Heart left ventricle (tissue), 16 donors: ENCODE measurements around the gene ABRAXAS1. TPM values are rescaled to one million over a fixed set of nuclear protein-coding genes. Genes with fewer than 3 reads are reported as not detected.

Experiments used
- ATAC-seq, 4 donors: fragments of 200-7000 bp; cut with Tn5 transposase; one replicate each; pipeline ENCODE4 v1.9.1; 2020 to 2022; ENCODE audit warnings: moderate library complexity in 4 of 4, mild to moderate bottlenecking in 3 of 4, moderate number of reproducible peaks in 1 of 4
- DNase-seq, 5 donors: peaks; one replicate each; pipeline ENCODE4 v3.0.0-alpha.2; 2020
- H3K27ac ChIP-seq, 12 donors: fragments of 200-600 bp; sonication (generic) in 4 of 12; one replicate each; pipeline versions ENCODE4 v1.5.0 to v1.8.0; 2016 to 2022; ENCODE audit warnings: mild to moderate bottlenecking in 2 of 12
- H3K27me3 ChIP-seq, 9 donors: fragments of 200-600 bp; sonication (generic) in 2 of 9; one replicate each; pipeline versions ENCODE4 v1.5.1 to v1.8.0; 2016 to 2022; ENCODE audit warnings: mild to moderate bottlenecking in 3 of 9
- H3K36me3 ChIP-seq, 9 donors: fragments of 200-600 bp; sonication (generic) in 2 of 9; one replicate each; pipeline versions ENCODE4 v1.5.0 to v1.8.0; 2018 to 2022; ENCODE audit warnings: mild to moderate bottlenecking in 2 of 9
- H3K4me1 ChIP-seq, 12 donors: fragments of 200-600 bp; sonication (generic) in 4 of 12; one replicate each; pipeline versions ENCODE4 v1.5.0 to v1.8.0; 2016 to 2022; ENCODE audit warnings: mild to moderate bottlenecking in 3 of 12
- H3K4me3 ChIP-seq, 12 donors: fragments of 200-600 bp; sonication (generic) in 4 of 12; one replicate each; pipeline versions ENCODE4 v1.5.0 to v1.8.0; 2017 to 2022; ENCODE audit warnings: mild to moderate bottlenecking in 9 of 12, moderate library complexity in 4 of 12
- H3K9me3 ChIP-seq, 12 donors: fragments of 200-600 bp; sonication (generic) in 4 of 12; one replicate each; pipeline versions ENCODE4 v1.5.0 to v1.8.0; 2016 to 2022; ENCODE audit warnings: mild to moderate bottlenecking in 1 of 12
- POLR2A ChIP-seq, 2 donors: fragments of 450-650 bp; IDR thresholded peaks; one replicate each; pipeline ENCODE4 v1.6.1; 2017; ENCODE audit warnings: antibody characterized with exemption in 2 of 2, mild to moderate bottlenecking in 2 of 2, moderate library complexity in 2 of 2
- WGBS, 4 donors: extraction: QIAGEN DNeasy Blood & Tissue Kit in 2 of 4; methylation state at CpG; one replicate each; pipeline versions ENCODE4 v1.1.5 to v1.1.7; 2013 to 2018; 5-methylcytosine and 5-hydroxymethylcytosine counted together
- intact Hi-C, 10 donors: fragments of 100-400 bp; cut with DNase I; formaldehyde crosslinking; loops; one replicate each; pipeline versions ENCODE4 v1.11.1 to v1.14.2; 2022
- polyA plus RNA-seq, 2 donors: library from polyadenylated mRNA; stranded (reverse); fragments of 200-250 nt; gene quantifications; one replicate each; pipeline ENCODE4 v1.2.3, GENCODE V29; 2013
- total RNA-seq, 9 donors: library from RNA; depleted of rRNA in 2 of 9; stranded (reverse); fragments of >200 nt in 2 of 9; fragmentation: NEBNext Ultra II Directional in 3 of 9; extraction: Animal tissue kit (Norgen Biotek cat#: 25700) in 3 of 9; gene quantifications; one replicate each; pipeline versions ENCODE4 v1.1.0 to v1.2.4, GENCODE V29; 2016 to 2023
- TF ChIP-seq, protein P1 (sequence below), 12 donors: fragments of 200-600 bp; sonication (generic) in 4 of 12; IDR thresholded peaks; one replicate each; pipeline versions ENCODE4 v1.5.0 to v1.8.0; 2018 to 2022; ENCODE audit warnings: antibody characterized with exemption in 12 of 12, mild to moderate bottlenecking in 5 of 12
- donor health status: ischemic (EF 13 %, LVEDD 7.1; RV severe dilation, severe dysfunction).
- donor health status: healthy with polysubstance abuse.
- donor health status: DM: no; HTN: yes; CAD: no.
- donor health status: DM: no; HTN: no; CAD: no.
- donor health status: ischemic (EF 25% LVEDD 6.9; RV normal size, moderate dysfunction).
- donor health status: ischemic (EF 25% LVEDD 5.7; RV mildly dilated, moderate dysfunction).
- donor health status: healthy.
- donor health status: DM: yes; HTN: yes; CAD: no.
- donor health status: ischemic (EF 35%, LVEDD 5.7; RV mildly dilated, moderate dysfunction).
- donor health status: nonischemic (EF 11% LVEDD 7.7; RV severe dilation, severe dysfunction).
- donor health status: DM: yes; HTN: yes; CAD: no.
- donor health status: PGD.
- donor health status: ischemic (EF 29% LVEDD 5.4; RV normal size, mild dysfunction).
- donor health status: nonischemic (EF 23%, LVEDD 6.1; RV moderate dilation, normal function).

Gene ABRAXAS1
- total and polyA plus RNA-seq, 11 donors = 2.0 to 10.2 (median 7.3) TPM

GRCh38 chr4:83473423-83473822 is 11.5 kb downstream of the ABRAXAS1 start:
- WGBS, 4 donors = 76 to 90% (median 87%) methylated on average over 4 of the region's 4 CpGs
- Histone ChIP-seq H3K36me3 (peaks cover 0 to 77% (median 34%) of the 10 kb centered on the region in 9 donors), H3K27me3 (no peaks in the 10 kb centered on the region), H3K4me1 (no peaks in the 10 kb centered on the region), H3K9me3 (no peaks in the 10 kb centered on the region), H3K27ac (no peak overlapping the region), H3K4me3 (no peak overlapping the region)
- ATAC-seq (no peak), DNase-seq (no peak)
- intact Hi-C loops = no loop called here
- TF ChIP-seq POLR2A (IDR thresholded peaks at IDR 0.05) = no peak
- TF ChIP-seq, protein P1, sequence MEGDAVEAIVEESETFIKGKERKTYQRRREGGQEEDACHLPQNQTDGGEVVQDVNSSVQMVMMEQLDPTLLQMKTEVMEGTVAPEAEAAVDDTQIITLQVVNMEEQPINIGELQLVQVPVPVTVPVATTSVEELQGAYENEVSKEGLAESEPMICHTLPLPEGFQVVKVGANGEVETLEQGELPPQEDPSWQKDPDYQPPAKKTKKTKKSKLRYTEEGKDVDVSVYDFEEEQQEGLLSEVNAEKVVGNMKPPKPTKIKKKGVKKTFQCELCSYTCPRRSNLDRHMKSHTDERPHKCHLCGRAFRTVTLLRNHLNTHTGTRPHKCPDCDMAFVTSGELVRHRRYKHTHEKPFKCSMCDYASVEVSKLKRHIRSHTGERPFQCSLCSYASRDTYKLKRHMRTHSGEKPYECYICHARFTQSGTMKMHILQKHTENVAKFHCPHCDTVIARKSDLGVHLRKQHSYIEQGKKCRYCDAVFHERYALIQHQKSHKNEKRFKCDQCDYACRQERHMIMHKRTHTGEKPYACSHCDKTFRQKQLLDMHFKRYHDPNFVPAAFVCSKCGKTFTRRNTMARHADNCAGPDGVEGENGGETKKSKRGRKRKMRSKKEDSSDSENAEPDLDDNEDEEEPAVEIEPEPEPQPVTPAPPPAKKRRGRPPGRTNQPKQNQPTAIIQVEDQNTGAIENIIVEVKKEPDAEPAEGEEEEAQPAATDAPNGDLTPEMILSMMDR (IDR thresholded peaks at IDR 0.05) = no peak

GRCh38 chr4:83456184-83456501 is 28.8 kb downstream of the ABRAXAS1 start:
- H3K27ac ChIP-seq = peak overlapping the region; percentile 79 to 99 (median 96)
- 0% methylated on average over 7 of the region's 7 CpGs for WGBS, 4 donors
- peaks cover 0 to 29% (median 21%) of the 10 kb centered on the region in 12 donors for H3K4me1 ChIP-seq
- no peaks in the 10 kb centered on the region for H3K27me3 ChIP-seq
- intact Hi-C loops = loop anchor here in 4 of 10 donors (1.0 to 10.0 kb wide), 4 partner anchors 28 to 421 kb away; partner anchors contain the start of genes ABRAXAS1 (in 1 of the 4), COPS4 (in 1 of the 4) and COQ2 (in 1 of the 4)
- ATAC-seq (no peak), DNase-seq (no peak)
- peak overlapping the region; percentile 48 to 92 (median 81) for H3K4me3 ChIP-seq
- H3K9me3 ChIP-seq = no peaks in the 10 kb centered on the region
- peaks cover 0 to 63% (median 59%) of the 10 kb centered on the region in 9 donors for H3K36me3 ChIP-seq
- TF ChIP-seq POLR2A (IDR thresholded peaks at IDR 0.05) = no peak
- TF ChIP-seq, protein P1 (IDR thresholded peaks at IDR 0.05) = no peak

- peaks cover 0 to 57% (median 53%) of the 10 kb centered on the region in 9 donors for H3K36me3 ChIP-seq
- peaks cover 0 to 29% (median 21%) of the 10 kb centered on the region in 12 donors for H3K4me1 ChIP-seq
- H3K27ac ChIP-seq = peak within 1 kb of the TSS; percentile 79 to 99 (median 96)
- no peaks in the 10 kb centered on the region for H3K9me3 ChIP-seq
- intact Hi-C loops = loop anchor here in 4 of 10 donors (1.0 to 10.0 kb wide), 5 partner anchors 29 to 421 kb away; partner anchors contain the start of genes ABRAXAS1 (in 2 of the 4), COPS4 (in 1 of the 4) and COQ2 (in 1 of the 4)
- peak; percentile 96 to 98 (median 98) for DNase-seq
- no peaks in the 10 kb centered on the region for H3K27me3 ChIP-seq
- 0 to 1% (median 1%) methylated on average over 45 to 58 of the region's 58 CpGs for WGBS, 4 donors
- ATAC-seq = peak; percentile 99
- TF ChIP-seq POLR2A (IDR thresholded peaks at IDR 0.05) = peak in 1 of 2 donors; percentile 77
- TF ChIP-seq, protein P1 (IDR thresholded peaks at IDR 0.05) = peak in 5 of 12 donors; percentile 18 to 31 (median 22)
- H3K4me3 ChIP-seq = peak within 1 kb of the TSS; percentile 48 to 92 (median 81)
Observed at GRCh38 chr4:83455281-83456183, 29.4 kb downstream of the ABRAXAS1 start, which contains the start of the genes HELQ and MRPS18C. Gene HELQ, minus strand, starts transcription at chr4:83455823. Its CDS starts 130 bp downstream, at chr4:83455693. Gene MRPS18C, plus strand, starts transcription at chr4:83456058. Its CDS starts 20 bp downstream, at chr4:83456078.

DNA sequence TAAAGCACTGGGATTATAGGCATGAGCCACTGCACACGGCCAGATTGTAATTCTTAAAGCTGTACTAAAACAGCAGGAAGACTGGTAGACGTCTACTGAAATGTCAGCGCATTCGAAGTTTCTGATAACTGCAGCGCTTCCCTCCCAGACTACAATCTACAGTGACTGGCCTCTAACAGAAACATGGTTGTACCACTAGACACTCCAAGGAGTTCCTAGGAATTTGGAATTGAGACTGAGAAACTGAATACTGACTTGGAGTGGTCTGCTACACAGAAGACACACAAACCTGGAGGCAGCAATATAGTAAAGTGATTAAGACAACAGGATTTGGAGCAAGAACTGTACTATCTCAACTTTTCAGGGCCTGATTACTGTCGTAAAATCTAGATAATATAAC is 30.2 kb downstream of the ABRAXAS1 start:
- DNase-seq (no peak), ATAC-seq (no peak)
- no peaks in the 10 kb centered on the region for H3K9me3 ChIP-seq
- no peaks in the 10 kb centered on the region for H3K27me3 ChIP-seq
- intact Hi-C loops = loop anchor here in 2 of 10 donors (1.0 to 10.0 kb wide), 3 partner anchors 31 to 420 kb away; partner anchors contain the start of genes ABRAXAS1 (in 1 of the 2), COPS4 (in 1 of the 2) and COQ2 (in 1 of the 2)
- H3K36me3 ChIP-seq = peaks cover 0 to 49% (median 44%) of the 10 kb centered on the region in 9 donors
- peak overlapping the region; percentile 79 to 99 (median 96) for H3K27ac ChIP-seq
- peaks cover 0 to 29% (median 21%) of the 10 kb centered on the region in 12 donors for H3K4me1 ChIP-seq
- peak overlapping the region; percentile 48 to 92 (median 81) for H3K4me3 ChIP-seq
- 3 to 10% (median 7%) methylated on average over 6 of the region's 6 CpGs for WGBS, 4 donors
- no peak for TF ChIP-seq POLR2A (IDR thresholded peaks at IDR 0.05)
- TF ChIP-seq, protein P1 (IDR thresholded peaks at IDR 0.05) = no peak
